KMS-11 (cell line): ENCODE results near the gene BEGAIN.

Source experiments
- H2AFZ ChIP-seq: fragments of 200-600 bp; sonication (generic); 2 replicates; pipeline ENCODE4 v1.6.1; 2016; ENCODE audit warnings: antibody characterized with exemption, mixed run types, low read depth
- H3K27ac ChIP-seq: fragments of 200-600 bp; sonication (generic); 2 replicates; pipeline ENCODE4 v1.6.1; 2016; ENCODE audit warnings: mild to moderate bottlenecking, mixed run types
- H3K27me3 ChIP-seq: fragments of 200-600 bp; sonication (generic); 2 replicates; pipeline ENCODE4 v1.6.1; 2017; ENCODE audit warnings: mild to moderate bottlenecking, low read depth, mixed run types, moderate library complexity; ENCODE audit not compliant: insufficient read depth
- H3K36me3 ChIP-seq: fragments of 200-600 bp; sonication (generic); 2 replicates; pipeline ENCODE4 v1.6.1; 2017; ENCODE audit warnings: mild to moderate bottlenecking, mixed run types; ENCODE audit not compliant: insufficient read depth
- H3K4me1 ChIP-seq: fragments of 200-600 bp; sonication (generic); 2 replicates; pipeline ENCODE4 v1.6.1; 2016; ENCODE audit warnings: mild to moderate bottlenecking, low read depth, mixed run types; ENCODE audit not compliant: poor library complexity, severe bottlenecking
- H3K4me2 ChIP-seq: fragments of 200-600 bp; sonication (generic); 2 replicates; pipeline ENCODE4 v1.7.0; 2016; ENCODE audit warnings: mild to moderate bottlenecking, mixed run types
- H3K4me3 ChIP-seq: fragments of 200-600 bp; sonication (generic); IDR thresholded peaks from 2 replicates; pipeline ENCODE4 v1.6.1; 2017; ENCODE audit warnings: low read depth, low read length, mixed read lengths; ENCODE audit not compliant: insufficient read depth
- H3K79me2 ChIP-seq: fragments of 200-600 bp; sonication (generic); 2 replicates; pipeline ENCODE4 v1.6.1; 2016; ENCODE audit warnings: low read depth, mixed run types; ENCODE audit not compliant: insufficient read depth
- H3K9ac ChIP-seq: fragments of 200-600 bp; sonication (generic); 2 replicates; pipeline ENCODE4 v1.6.1; 2016; ENCODE audit warnings: mild to moderate bottlenecking, mixed run types
- H4K20me1 ChIP-seq: fragments of 200-600 bp; sonication (generic); 2 replicates; pipeline ENCODE4 v1.6.1; 2016; ENCODE audit warnings: mild to moderate bottlenecking, mixed run types; ENCODE audit not compliant: insufficient read depth
- CTCF ChIP-seq: fragments of 200-600 bp; sonication (generic); conservative IDR thresholded peaks from 2 replicates; pipeline ENCODE4 v1.6.1; 2017; ENCODE audit warnings: low read depth, mild to moderate bottlenecking, antibody characterized with exemption, low read length, moderate library complexity, mixed read lengths

The BEGAIN gene

GRCh38 chr14:100533656-100534485 lies 53.3 kb downstream of the BEGAIN start:
- no peak overlapping the region for H3K4me3 ChIP-seq
- no peak overlapping the region for H3K27ac ChIP-seq
- H4K20me1 ChIP-seq: no peaks in the 10 kb centered on the region
- no peaks in the 10 kb centered on the region for H3K36me3 ChIP-seq
- no peaks in the 10 kb centered on the region for H3K27me3 ChIP-seq
- no peak overlapping the region for H3K4me2 ChIP-seq
- H3K79me2 ChIP-seq: no peaks in the 10 kb centered on the region
- TF ChIP-seq CTCF: no peak
- no peak overlapping the region for H2AFZ ChIP-seq
- H3K9ac ChIP-seq: no peak overlapping the region
- no peaks in the 10 kb centered on the region for H3K4me1 ChIP-seq

- H3K27ac ChIP-seq: no peak overlapping the region
- H3K36me3 ChIP-seq: no peaks in the 10 kb centered on the region
- no peaks in the 10 kb centered on the region for H4K20me1 ChIP-seq
- H3K79me2 ChIP-seq: no peaks in the 10 kb centered on the region
- H3K4me2 ChIP-seq: no peak overlapping the region
- no peaks in the 10 kb centered on the region for H3K4me1 ChIP-seq
- no peak overlapping the region for H3K9ac ChIP-seq
- H2AFZ ChIP-seq: no peak overlapping the region
- TF ChIP-seq CTCF: no peak
- H3K27me3 ChIP-seq: no peaks in the 10 kb centered on the region
- no peak overlapping the region for H3K4me3 ChIP-seq
Measured at GRCh38 chr14:100532906-100533655, 54.1 kb downstream of the BEGAIN start.

- Histone ChIP-seq H3K4me2 (no peak overlapping the region), H3K27me3 (no peaks in the 10 kb centered on the region), H4K20me1 (no peaks in the 10 kb centered on the region), H3K79me2 (no peaks in the 10 kb centered on the region), H3K27ac (no peak overlapping the region), H3K36me3 (no peaks in the 10 kb centered on the region), H3K4me3 (no peak overlapping the region), H2AFZ (no peak overlapping the region), H3K4me1 (no peaks in the 10 kb centered on the region), H3K9ac (no peak overlapping the region)
- TF ChIP-seq CTCF: no peak
Measured at GRCh38 chr14:100532154-100532861, 54.9 kb downstream of the BEGAIN start.

- Histone ChIP-seq H3K4me2 (no peak overlapping the region), H3K79me2 (no peaks in the 10 kb centered on the region), H3K4me1 (no peaks in the 10 kb centered on the region), H3K27ac (no peak overlapping the region), H4K20me1 (no peaks in the 10 kb centered on the region), H3K27me3 (no peaks in the 10 kb centered on the region), H3K9ac (no peak overlapping the region), H3K4me3 (no peak overlapping the region), H2AFZ (no peak overlapping the region), H3K36me3 (no peaks in the 10 kb centered on the region; the same call in 1 of the 2 replicates)
- no peak for TF ChIP-seq CTCF
Measured at GRCh38 chr14:100531152-100532121, 55.8 kb downstream of the BEGAIN start.
